Renal pelvis (tissue), 12 donors: ENCODE measurements around the gene RTN4R. TPM values are rescaled to one million over a fixed set of nuclear protein-coding genes. Genes with fewer than 3 reads are reported as not detected.
"Not testable (repeated sequence)": the region's sequence is repeated elsewhere in the genome, so short reads cannot be mapped to it uniquely, and the experiment has no call there.

ENCODE experiments used
- DNase-seq: peaks from one replicate; pipeline ENCODE4 v3.0.0-alpha.2; 2013
- long read RNA-seq, 16 experiments: transcript quantifications; one replicate each; lab custom pipeline, GENCODE V29; 2026
- polyA plus RNA-seq, 3 donors: library from polyadenylated mRNA; unstranded; fragments of 120-200 nt; gene quantifications; one replicate each; pipeline ENCODE4 v1.2.1, GENCODE V29; 2013; ENCODE audit not compliant: insufficient read length in 3 of 3

RTN4R gene
- 10 to 100 TPM in 1 of 3 donors, 1 to 10 TPM in 2; 5.8 to 11.2 (median 7.6) TPM for polyA plus RNA-seq
- long read RNA-seq, donor 1, partial matches to known transcripts, result 0 of 4 reads
- long read RNA-seq, donor 1, other reads (novel, unspliced or antisense), result 0 of 4 reads
- long read RNA-seq, donor 2, partial matches to known transcripts, result 0 of 2 reads
- long read RNA-seq, donor 2, other reads (novel, unspliced or antisense), result 0 of 2 reads
- long read RNA-seq, donor 3, transcript RTN4R-201 (2 exons, 2,157 nt), result major isoform, 6 of 9 reads
- long read RNA-seq, donor 3, partial matches to known transcripts, result 0 of 9 reads
- long read RNA-seq, donor 3, other reads (novel, unspliced or antisense), result 0 of 9 reads
- long read RNA-seq, donor 4, transcript RTN4R-201 (2 exons, 2,157 nt), result major isoform, 5 of 6 reads
- long read RNA-seq, donor 4, partial matches to known transcripts, result 0 of 6 reads
- long read RNA-seq, donor 4, other reads (novel, unspliced or antisense), result 0 of 6 reads
- long read RNA-seq, donor 5, partial matches to known transcripts, result 0 of 3 reads
- long read RNA-seq, donor 5, other reads (novel, unspliced or antisense), result 0 of 3 reads
- long read RNA-seq, donor 6, partial matches to known transcripts, result 0 of 1 reads
- long read RNA-seq, donor 6, other reads (novel, unspliced or antisense), result 0 of 1 reads
- long read RNA-seq, donor 7, transcript RTN4R-201 (2 exons, 2,157 nt), result major isoform, 5 of 5 reads
- long read RNA-seq, donor 7, partial matches to known transcripts, result 0 of 5 reads
- long read RNA-seq, donor 7, other reads (novel, unspliced or antisense), result 0 of 5 reads
- long read RNA-seq, donor 8, partial matches to known transcripts, result 0 of 4 reads
- long read RNA-seq, donor 8, other reads (novel, unspliced or antisense), result 0 of 4 reads
- long read RNA-seq, donor 9, transcript RTN4R-201 (2 exons, 2,157 nt), result major isoform, 5 of 5 reads
- long read RNA-seq, donor 9, partial matches to known transcripts, result 0 of 5 reads
- long read RNA-seq, donor 9, other reads (novel, unspliced or antisense), result 0 of 5 reads
- long read RNA-seq, donor 10, transcript RTN4R-201 (2 exons, 2,157 nt), result major isoform, 5 of 5 reads
- long read RNA-seq, donor 10, partial matches to known transcripts, result 0 of 5 reads
- long read RNA-seq, donor 10, other reads (novel, unspliced or antisense), result 0 of 5 reads
- long read RNA-seq, donor 11, transcript RTN4R-201 (2 exons, 2,157 nt), result major isoform, 5 of 12 reads
- long read RNA-seq, donor 11, partial matches to known transcripts, result 6 of 12 reads
- long read RNA-seq, donor 11, other reads (novel, unspliced or antisense), result 0 of 12 reads
- long read RNA-seq, donor 12, transcript RTN4R-201 (2 exons, 2,157 nt), result major isoform, 5 of 5 reads
- long read RNA-seq, donor 12, partial matches to known transcripts, result 0 of 5 reads
- long read RNA-seq, donor 12, other reads (novel, unspliced or antisense), result 0 of 5 reads
- long read RNA-seq, donor 13, partial matches to known transcripts, result 0 of 1 reads
- long read RNA-seq, donor 13, other reads (novel, unspliced or antisense), result 0 of 1 reads
- long read RNA-seq, donor 14, transcript RTN4R-201 (2 exons, 2,157 nt), result major isoform, 6 of 7 reads
- long read RNA-seq, donor 14, partial matches to known transcripts, result 0 of 7 reads
- long read RNA-seq, donor 14, other reads (novel, unspliced or antisense), result 0 of 7 reads
- long read RNA-seq, donor 15, transcript RTN4R-201 (2 exons, 2,157 nt), result major isoform, 6 of 6 reads
- long read RNA-seq, donor 15, partial matches to known transcripts, result 0 of 6 reads
- long read RNA-seq, donor 15, other reads (novel, unspliced or antisense), result 0 of 6 reads
- long read RNA-seq, donor 16, partial matches to known transcripts, result 0 of 1 reads
- long read RNA-seq, donor 16, other reads (novel, unspliced or antisense), result 0 of 1 reads

GRCh38 chr22:20268279-20269012, at the start of gene RTN4R:
RTN4R (minus strand) TSS chr22:20268318; CDS start chr22:20268092, 226 bp downstream.
- DNase-seq, result peak; percentile 52

GRCh38 chr22:20317402-20318042, 49.4 kb upstream of the RTN4R start:
- DNase-seq, result not testable (repeated sequence)

- DNase-seq, result no peak
These were observed 48.8 kb upstream of the RTN4R start for GRCh38 chr22:20316844-20317401.

GRCh38 chr22:20316217-20316843, 48.2 kb upstream of the RTN4R start:
- no peak for DNase-seq

- DNase-seq, result no peak
These were observed 47.5 kb upstream of the RTN4R start for GRCh38 chr22:20315337-20316216.

- DNase-seq, result not testable (repeated sequence)
These were observed 46.7 kb upstream of the RTN4R start for GRCh38 chr22:20314741-20315336.

- DNase-seq, result not testable (repeated sequence)
These were observed 46.1 kb upstream of the RTN4R start for GRCh38 chr22:20314206-20314605.

GRCh38 chr22:20313306-20314077, 45.4 kb upstream of the RTN4R start:
- DNase-seq, result not testable (repeated sequence)

GRCh38 chr22:20312396-20313191, 44.5 kb upstream of the RTN4R start:
- DNase-seq, result no peak

- not testable (repeated sequence) for DNase-seq
These were observed 43.3 kb upstream of the RTN4R start for GRCh38 chr22:20311249-20312062.

- DNase-seq, result not testable (repeated sequence)
These were observed 42.7 kb upstream of the RTN4R start for GRCh38 chr22:20310773-20311172.

- not testable (repeated sequence) for DNase-seq
These were observed 42.1 kb upstream of the RTN4R start for GRCh38 chr22:20310180-20310579.

GRCh38 chr22:20308806-20309650, 40.9 kb upstream of the RTN4R start:
- DNase-seq, result not testable (repeated sequence)
